Heart left ventricle (tissue), 16 donors: ENCODE data around the gene NT5E. TPM values are rescaled to one million over a fixed set of nuclear protein-coding genes. Genes with fewer than 3 reads are reported as not detected.
A peak's percentile ranks its signal among the peaks of the same experiment; 100 is the strongest.

Source experiments
- ATAC-seq, 4 donors: fragments of 200-7000 bp; cut with Tn5 transposase; one replicate each; pipeline ENCODE4 v1.9.1; 2020 to 2022; ENCODE audit warnings: moderate library complexity in 4 of 4, mild to moderate bottlenecking in 3 of 4, moderate number of reproducible peaks in 1 of 4
- DNase-seq, 5 donors: peaks; one replicate each; pipeline ENCODE4 v3.0.0-alpha.2; 2020
- H3K27ac ChIP-seq, 12 donors: fragments of 200-600 bp; sonication (generic) in 4 of 12; one replicate each; pipeline versions ENCODE4 v1.5.0 to v1.8.0; 2016 to 2022; ENCODE audit warnings: mild to moderate bottlenecking in 2 of 12
- H3K27me3 ChIP-seq, 9 donors: fragments of 200-600 bp; sonication (generic) in 2 of 9; one replicate each; pipeline versions ENCODE4 v1.5.1 to v1.8.0; 2016 to 2022; ENCODE audit warnings: mild to moderate bottlenecking in 3 of 9
- H3K36me3 ChIP-seq, 9 donors: fragments of 200-600 bp; sonication (generic) in 2 of 9; one replicate each; pipeline versions ENCODE4 v1.5.0 to v1.8.0; 2018 to 2022; ENCODE audit warnings: mild to moderate bottlenecking in 2 of 9
- H3K4me1 ChIP-seq, 12 donors: fragments of 200-600 bp; sonication (generic) in 4 of 12; one replicate each; pipeline versions ENCODE4 v1.5.0 to v1.8.0; 2016 to 2022; ENCODE audit warnings: mild to moderate bottlenecking in 3 of 12
- H3K4me3 ChIP-seq, 12 donors: fragments of 200-600 bp; sonication (generic) in 4 of 12; one replicate each; pipeline versions ENCODE4 v1.5.0 to v1.8.0; 2017 to 2022; ENCODE audit warnings: mild to moderate bottlenecking in 9 of 12, moderate library complexity in 4 of 12
- H3K9me3 ChIP-seq, 12 donors: fragments of 200-600 bp; sonication (generic) in 4 of 12; one replicate each; pipeline versions ENCODE4 v1.5.0 to v1.8.0; 2016 to 2022; ENCODE audit warnings: mild to moderate bottlenecking in 1 of 12
- POLR2A ChIP-seq, 2 donors: fragments of 450-650 bp; IDR thresholded peaks; one replicate each; pipeline ENCODE4 v1.6.1; 2017; ENCODE audit warnings: antibody characterized with exemption in 2 of 2, mild to moderate bottlenecking in 2 of 2, moderate library complexity in 2 of 2
- WGBS, 4 donors: extraction: QIAGEN DNeasy Blood & Tissue Kit in 2 of 4; methylation state at CpG; one replicate each; pipeline versions ENCODE4 v1.1.5 to v1.1.7; 2013 to 2018; 5-methylcytosine and 5-hydroxymethylcytosine counted together
- intact Hi-C, 10 donors: fragments of 100-400 bp; cut with DNase I; formaldehyde crosslinking; loops; one replicate each; pipeline versions ENCODE4 v1.11.1 to v1.14.2; 2022
- polyA plus RNA-seq, 2 donors: library from polyadenylated mRNA; stranded (reverse); fragments of 200-250 nt; gene quantifications; one replicate each; pipeline ENCODE4 v1.2.3, GENCODE V29; 2013
- total RNA-seq, 9 donors: library from RNA; depleted of rRNA in 2 of 9; stranded (reverse); fragments of >200 nt in 2 of 9; fragmentation: NEBNext Ultra II Directional in 3 of 9; extraction: Animal tissue kit (Norgen Biotek cat#: 25700) in 3 of 9; gene quantifications; one replicate each; pipeline versions ENCODE4 v1.1.0 to v1.2.4, GENCODE V29; 2016 to 2023
- TF ChIP-seq, protein P1 (sequence below), 12 donors: fragments of 200-600 bp; sonication (generic) in 4 of 12; IDR thresholded peaks; one replicate each; pipeline versions ENCODE4 v1.5.0 to v1.8.0; 2018 to 2022; ENCODE audit warnings: antibody characterized with exemption in 12 of 12, mild to moderate bottlenecking in 5 of 12
- donor health status: ischemic (EF 13 %, LVEDD 7.1; RV severe dilation, severe dysfunction).
- donor health status: healthy with polysubstance abuse.
- donor health status: DM: no; HTN: yes; CAD: no.
- donor health status: DM: no; HTN: no; CAD: no.
- donor health status: ischemic (EF 25% LVEDD 6.9; RV normal size, moderate dysfunction).
- donor health status: ischemic (EF 25% LVEDD 5.7; RV mildly dilated, moderate dysfunction).
- donor health status: healthy.
- donor health status: DM: yes; HTN: yes; CAD: no.
- donor health status: ischemic (EF 35%, LVEDD 5.7; RV mildly dilated, moderate dysfunction).
- donor health status: nonischemic (EF 11% LVEDD 7.7; RV severe dilation, severe dysfunction).
- donor health status: DM: yes; HTN: yes; CAD: no.
- donor health status: PGD.
- donor health status: ischemic (EF 29% LVEDD 5.4; RV normal size, mild dysfunction).
- donor health status: nonischemic (EF 23%, LVEDD 6.1; RV moderate dilation, normal function).

Gene NT5E
- total and polyA plus RNA-seq, 11 donors = 0.88 to 11.0 (median 3.8) TPM

DNA sequence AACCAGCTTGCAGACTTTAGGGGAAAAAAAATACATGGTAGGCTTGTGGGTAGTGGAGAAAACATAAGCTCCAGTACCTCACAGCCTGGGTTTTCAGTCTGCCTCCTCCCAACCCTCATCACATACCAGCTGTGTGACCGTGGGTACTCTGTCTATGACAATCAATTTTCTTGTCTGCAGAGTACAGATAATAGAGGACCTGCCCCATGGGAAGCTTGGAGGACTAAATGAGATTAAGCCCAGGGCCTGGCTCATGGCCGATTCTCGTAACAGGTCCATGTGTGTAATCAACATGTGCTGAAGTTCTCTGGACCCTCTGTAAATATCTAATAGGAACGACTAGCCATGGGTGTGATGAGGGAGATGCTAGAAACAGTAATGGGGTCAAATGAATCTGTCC, 34.0 kb downstream of the NT5E start:
- 60 to 70% (median 69%) methylated on average over 4 of the region's 4 CpGs for WGBS, 4 donors
- Histone ChIP-seq H3K36me3 (peaks cover 0 to 16% (median 0%) of the 10 kb centered on the region in 9 donors), H3K27ac (no peak overlapping the region), H3K4me3 (no peak overlapping the region), H3K4me1 (peaks cover 0 to 20% (median 2%) of the 10 kb centered on the region in 12 donors), H3K9me3 (no peaks in the 10 kb centered on the region), H3K27me3 (no peaks in the 10 kb centered on the region)
- DNase-seq (no peak), ATAC-seq (no peak)
- intact Hi-C loops = loop anchor here in 9 of 10 donors (1.0 to 2.0 kb wide), 3 partner anchors 33 to 129 kb away; partner anchors contain the start of gene NT5E (in 1 of the 9)
- no peak for TF ChIP-seq POLR2A (IDR thresholded peaks at IDR 0.05)
- TF ChIP-seq, protein P1, sequence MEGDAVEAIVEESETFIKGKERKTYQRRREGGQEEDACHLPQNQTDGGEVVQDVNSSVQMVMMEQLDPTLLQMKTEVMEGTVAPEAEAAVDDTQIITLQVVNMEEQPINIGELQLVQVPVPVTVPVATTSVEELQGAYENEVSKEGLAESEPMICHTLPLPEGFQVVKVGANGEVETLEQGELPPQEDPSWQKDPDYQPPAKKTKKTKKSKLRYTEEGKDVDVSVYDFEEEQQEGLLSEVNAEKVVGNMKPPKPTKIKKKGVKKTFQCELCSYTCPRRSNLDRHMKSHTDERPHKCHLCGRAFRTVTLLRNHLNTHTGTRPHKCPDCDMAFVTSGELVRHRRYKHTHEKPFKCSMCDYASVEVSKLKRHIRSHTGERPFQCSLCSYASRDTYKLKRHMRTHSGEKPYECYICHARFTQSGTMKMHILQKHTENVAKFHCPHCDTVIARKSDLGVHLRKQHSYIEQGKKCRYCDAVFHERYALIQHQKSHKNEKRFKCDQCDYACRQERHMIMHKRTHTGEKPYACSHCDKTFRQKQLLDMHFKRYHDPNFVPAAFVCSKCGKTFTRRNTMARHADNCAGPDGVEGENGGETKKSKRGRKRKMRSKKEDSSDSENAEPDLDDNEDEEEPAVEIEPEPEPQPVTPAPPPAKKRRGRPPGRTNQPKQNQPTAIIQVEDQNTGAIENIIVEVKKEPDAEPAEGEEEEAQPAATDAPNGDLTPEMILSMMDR (IDR thresholded peaks at IDR 0.05) = no peak

DNA sequence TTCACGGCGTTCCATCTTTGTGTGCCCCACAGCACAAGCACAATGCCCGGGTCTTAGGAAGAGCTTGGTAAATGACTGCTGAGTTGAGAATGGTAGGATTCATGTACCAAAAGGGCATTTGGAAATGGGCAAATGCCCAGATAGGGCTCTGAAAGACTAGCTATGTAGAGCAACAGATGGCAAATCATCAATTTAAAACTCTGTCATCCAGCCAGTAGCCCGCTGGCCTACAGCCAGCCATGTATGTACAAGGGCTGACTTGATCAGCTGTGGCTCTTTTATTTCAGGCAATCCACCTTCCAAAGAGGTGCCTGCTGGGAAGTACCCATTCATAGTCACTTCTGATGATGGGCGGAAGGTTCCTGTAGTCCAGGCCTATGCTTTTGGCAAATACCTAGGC, 35.1 kb downstream of the NT5E start:
- peaks cover 0 to 22% (median 0%) of the 10 kb centered on the region in 9 donors for H3K36me3 ChIP-seq
- peaks cover 0 to 20% (median 2%) of the 10 kb centered on the region in 12 donors for H3K4me1 ChIP-seq
- DNase-seq = no peak
- H3K9me3 ChIP-seq = no peaks in the 10 kb centered on the region
- no peak for ATAC-seq
- WGBS, 4 donors = 88 to 93% (median 90%) methylated on average over 5 of the region's 5 CpGs
- no peak overlapping the region for H3K27ac ChIP-seq
- TF ChIP-seq, protein P1 (IDR thresholded peaks at IDR 0.05) = no peak
- no peak for TF ChIP-seq POLR2A (IDR thresholded peaks at IDR 0.05)
- intact Hi-C loops = loop anchor here in 1 of 10 donors (2.0 kb wide), 1 partner anchor 130 kb away; no protein-coding TSS in a partner anchor
- no peak overlapping the region for H3K4me3 ChIP-seq
- H3K27me3 ChIP-seq = no peaks in the 10 kb centered on the region

DNA sequence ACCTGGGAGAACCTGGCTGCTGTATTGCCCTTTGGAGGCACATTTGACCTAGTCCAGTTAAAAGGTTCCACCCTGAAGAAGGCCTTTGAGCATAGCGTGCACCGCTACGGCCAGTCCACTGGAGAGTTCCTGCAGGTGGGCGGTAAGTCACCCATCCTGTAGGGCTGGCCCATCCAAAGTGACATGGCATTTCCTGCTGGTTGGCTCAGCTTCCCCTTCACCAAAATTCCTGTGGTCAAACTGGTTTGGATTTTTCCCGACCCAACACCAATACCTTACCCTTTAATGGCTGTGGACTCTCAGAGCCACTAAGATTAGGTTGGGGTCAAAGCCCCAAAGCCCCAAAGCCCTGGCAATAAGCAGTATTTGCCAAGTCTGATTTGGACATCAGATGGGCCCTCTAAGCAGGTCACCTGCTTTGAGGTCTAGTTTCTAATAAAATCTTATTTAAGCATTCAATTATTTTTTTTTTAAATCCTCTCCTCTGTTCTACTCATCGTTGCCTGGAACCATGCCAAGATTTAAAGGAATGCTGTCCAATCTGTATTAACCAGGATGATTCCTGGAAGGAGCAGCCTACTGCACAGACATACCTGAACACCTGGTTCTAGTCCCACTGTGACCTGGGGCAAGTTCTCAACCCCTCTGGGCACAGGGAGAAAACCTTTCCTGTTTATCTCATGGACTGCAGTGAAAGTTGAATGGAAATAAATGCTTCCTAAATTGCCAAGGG, 40.8 kb downstream of the NT5E start:
- intact Hi-C loops = no loop called here
- 78 to 82% (median 79%) methylated on average over 6 of the region's 6 CpGs for WGBS, 4 donors
- no peaks in the 10 kb centered on the region for H3K4me1 ChIP-seq
- no peaks in the 10 kb centered on the region for H3K27me3 ChIP-seq
- no peak for DNase-seq
- peak in 1 of 4 donors; percentile 24 for ATAC-seq
- H3K4me3 ChIP-seq = no peak overlapping the region
- peaks cover 0 to 57% (median 0%) of the 10 kb centered on the region in 9 donors for H3K36me3 ChIP-seq
- no peak for TF ChIP-seq POLR2A (IDR thresholded peaks at IDR 0.05)
- TF ChIP-seq, protein P1 (IDR thresholded peaks at IDR 0.05) = no peak
- no peak overlapping the region for H3K27ac ChIP-seq
- no peaks in the 10 kb centered on the region for H3K9me3 ChIP-seq

DNA sequence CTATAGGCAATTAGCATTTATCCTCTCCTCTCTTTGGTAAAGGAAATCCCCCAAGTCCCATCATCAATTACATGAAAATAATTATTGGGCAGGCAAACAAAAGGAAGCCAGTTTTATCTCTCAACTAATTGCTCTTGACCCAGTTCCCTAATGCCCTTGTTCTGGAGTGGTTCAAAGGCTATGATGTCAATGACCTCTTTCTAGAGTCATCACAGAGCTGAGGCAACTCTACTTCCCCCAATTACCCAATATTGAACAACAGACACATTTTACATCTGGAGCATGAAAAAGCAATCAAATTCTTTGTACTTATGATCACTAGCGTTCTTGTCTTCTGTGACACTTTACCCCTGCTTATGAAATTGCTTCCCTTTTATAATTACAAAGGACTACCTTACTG, 43.5 kb downstream of the NT5E start:
- no peak overlapping the region for H3K4me3 ChIP-seq
- intact Hi-C loops = no loop called here
- DNase-seq (no peak), ATAC-seq (no peak)
- H3K27ac ChIP-seq = no peak overlapping the region
- no peaks in the 10 kb centered on the region for H3K4me1 ChIP-seq
- TF ChIP-seq POLR2A (IDR thresholded peaks at IDR 0.05) = no peak
- peaks cover 0 to 41% (median 0%) of the 10 kb centered on the region in 9 donors for H3K36me3 ChIP-seq
- no peaks in the 10 kb centered on the region for H3K9me3 ChIP-seq
- H3K27me3 ChIP-seq = no peaks in the 10 kb centered on the region
- WGBS, 4 donors = 81 to 91% (median 88%) methylated on average over 1 of the region's 1 CpG
